HG02852 (cell line): Measurements from ENCODE around the gene ABCA1.
"Not testable (repeated sequence)": the region's sequence is repeated elsewhere in the genome, so short reads cannot be mapped to it uniquely, and the experiment has no call there.

ENCODE experiments used
- ATAC-seq: cut with Tn5 transposase; IDR thresholded peaks from one replicate; pipeline ENCODE4 v1.9.1; 2021; ENCODE audit warnings: mild to moderate bottlenecking, moderate library complexity; ENCODE audit not compliant: unreplicated experiment

The ABCA1 gene

DNA sequence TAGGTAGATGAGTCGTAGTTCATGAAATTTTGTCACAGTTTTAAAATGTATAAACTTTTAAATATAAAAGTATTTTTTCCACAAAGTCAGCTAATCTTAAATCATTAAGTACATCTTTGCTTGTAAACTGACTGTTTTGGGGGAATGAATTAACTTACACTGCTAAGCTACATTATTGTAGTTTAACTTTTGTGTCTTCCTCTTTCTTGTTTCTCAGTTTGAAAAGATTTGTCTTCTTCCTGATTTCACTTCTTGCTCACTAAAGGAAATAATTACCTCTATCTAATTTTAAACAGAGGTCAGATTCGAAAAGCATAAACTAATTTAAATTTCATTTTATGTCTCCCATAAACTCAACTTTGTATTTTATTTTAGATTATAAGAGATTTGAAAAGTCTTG is 158.3 kb downstream of the ABCA1 start:
- ATAC-seq, result no peak

DNA sequence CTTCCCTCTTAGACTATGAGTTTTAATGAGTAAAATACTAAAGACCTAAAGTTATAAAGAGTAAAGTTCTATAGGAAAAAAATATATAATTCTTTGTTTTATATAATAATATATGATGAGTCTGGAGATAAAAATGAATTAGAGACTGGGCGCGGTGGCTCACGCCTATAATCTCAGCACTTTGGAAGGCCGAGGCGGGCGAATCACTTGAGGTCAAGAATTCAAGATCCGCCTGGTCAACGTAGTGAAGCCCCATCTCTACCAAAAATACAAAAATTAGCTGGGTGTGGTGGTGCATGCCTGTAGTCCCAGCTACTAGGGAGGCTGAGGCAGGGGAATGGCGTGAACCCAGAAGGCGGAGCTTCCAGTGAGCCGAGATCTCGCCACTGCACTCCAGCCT is 158.9 kb downstream of the ABCA1 start:
- not testable (repeated sequence) for ATAC-seq

DNA sequence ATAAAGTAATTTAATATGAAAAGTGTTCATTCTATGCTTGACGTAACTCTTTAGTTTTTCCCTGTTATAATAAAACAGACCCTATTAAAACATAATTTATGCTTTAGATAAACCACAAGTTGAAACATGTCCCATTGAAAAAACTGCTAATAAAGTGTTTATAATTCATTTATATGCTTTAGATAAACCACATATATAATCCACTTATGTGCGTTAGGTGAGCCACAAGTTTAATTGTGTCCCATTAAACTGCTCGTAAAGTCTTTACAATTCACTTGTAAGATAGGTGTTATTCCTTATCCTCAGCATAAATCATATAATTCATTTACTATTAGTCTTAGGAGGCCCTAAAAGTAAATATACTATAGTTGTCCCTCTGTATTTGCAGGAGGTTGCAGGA is 160.4 kb downstream of the ABCA1 start:
- ATAC-seq, result no peak

DNA sequence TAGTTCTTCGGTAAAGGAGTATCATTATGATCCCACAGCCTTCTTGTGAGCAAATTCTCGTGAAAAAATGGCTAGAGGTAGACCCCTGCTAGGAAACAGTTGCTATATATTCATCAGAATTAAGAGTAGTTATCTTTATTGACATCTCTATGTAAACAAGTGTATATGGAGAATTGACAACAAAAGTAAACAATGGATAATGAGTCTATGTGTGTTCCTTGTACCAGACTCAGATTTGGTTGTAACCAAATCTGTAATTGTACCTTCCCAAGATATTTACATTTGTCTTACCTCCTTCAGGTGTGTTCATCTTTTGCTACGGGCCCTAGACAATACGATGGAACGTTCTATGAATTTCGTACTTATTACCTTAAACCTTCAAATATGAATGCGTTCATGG is 161.9 kb downstream of the ABCA1 start:
- ATAC-seq, result no peak

DNA sequence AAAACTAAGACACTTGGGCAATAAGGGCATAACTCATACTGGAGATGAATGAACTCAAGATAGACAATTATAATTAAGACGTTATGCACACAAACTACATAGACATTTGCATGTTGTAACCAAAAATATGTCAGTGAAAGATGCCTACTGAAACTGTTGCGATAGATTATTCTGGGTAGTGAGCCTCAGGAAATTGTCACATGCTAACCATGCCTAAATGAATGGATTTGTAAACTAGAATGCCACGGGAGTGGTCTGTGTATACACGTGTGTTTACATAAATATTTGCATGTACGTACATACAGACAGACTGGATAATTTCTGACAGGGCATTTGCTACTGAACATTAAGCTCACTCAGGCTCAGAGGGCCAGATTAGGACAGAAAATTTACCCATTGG is 162.8 kb downstream of the ABCA1 start:
- no peak for ATAC-seq

DNA sequence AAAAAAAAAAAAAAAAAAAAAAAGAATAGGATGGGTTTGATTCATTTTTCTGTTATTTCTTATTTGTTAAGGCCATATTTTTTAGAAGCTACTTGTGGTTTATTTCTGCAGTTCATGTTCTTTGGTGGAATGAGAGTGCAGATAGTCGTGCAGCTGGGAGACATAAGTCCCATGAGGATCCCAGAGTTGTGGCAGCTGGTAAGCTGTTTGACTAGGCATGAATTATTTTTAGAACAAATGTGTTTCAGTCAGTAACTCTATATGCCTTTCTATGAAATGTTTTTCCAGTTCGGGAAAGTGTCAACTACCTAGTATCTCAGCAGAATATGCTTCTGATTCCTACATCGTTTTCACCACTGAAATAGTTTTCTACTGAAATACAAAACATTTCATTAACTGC is 169.0 kb downstream of the ABCA1 start:
- ATAC-seq, result no peak

DNA sequence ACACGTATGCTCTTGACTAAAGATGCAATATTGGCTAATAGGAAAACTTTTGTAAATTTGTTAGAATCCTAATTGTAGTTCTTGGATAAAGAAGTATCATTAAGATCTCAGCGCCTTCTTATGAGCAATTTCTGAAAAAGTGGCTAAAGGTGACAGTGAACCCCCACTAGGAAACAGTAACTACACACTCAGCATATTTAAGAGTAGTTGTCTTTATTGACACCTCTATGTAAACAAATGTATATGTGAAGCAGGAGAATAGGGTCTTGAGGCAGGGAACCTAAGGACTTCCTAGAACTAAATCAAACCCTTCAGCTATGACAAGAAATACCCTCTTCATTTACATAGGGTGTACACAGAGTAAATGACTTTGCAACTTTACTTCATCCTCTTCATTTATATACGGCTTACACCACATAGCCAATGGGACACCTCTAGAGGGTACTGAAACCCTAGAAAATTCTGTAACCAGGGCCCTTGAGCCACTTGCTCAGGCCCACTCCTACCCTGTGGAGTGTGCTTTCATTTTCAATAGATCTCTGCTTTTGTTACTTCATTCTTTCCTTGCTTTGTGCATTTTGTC is 177.7 kb downstream of the ABCA1 start:
- peak; percentile 17 for ATAC-seq

DNA sequence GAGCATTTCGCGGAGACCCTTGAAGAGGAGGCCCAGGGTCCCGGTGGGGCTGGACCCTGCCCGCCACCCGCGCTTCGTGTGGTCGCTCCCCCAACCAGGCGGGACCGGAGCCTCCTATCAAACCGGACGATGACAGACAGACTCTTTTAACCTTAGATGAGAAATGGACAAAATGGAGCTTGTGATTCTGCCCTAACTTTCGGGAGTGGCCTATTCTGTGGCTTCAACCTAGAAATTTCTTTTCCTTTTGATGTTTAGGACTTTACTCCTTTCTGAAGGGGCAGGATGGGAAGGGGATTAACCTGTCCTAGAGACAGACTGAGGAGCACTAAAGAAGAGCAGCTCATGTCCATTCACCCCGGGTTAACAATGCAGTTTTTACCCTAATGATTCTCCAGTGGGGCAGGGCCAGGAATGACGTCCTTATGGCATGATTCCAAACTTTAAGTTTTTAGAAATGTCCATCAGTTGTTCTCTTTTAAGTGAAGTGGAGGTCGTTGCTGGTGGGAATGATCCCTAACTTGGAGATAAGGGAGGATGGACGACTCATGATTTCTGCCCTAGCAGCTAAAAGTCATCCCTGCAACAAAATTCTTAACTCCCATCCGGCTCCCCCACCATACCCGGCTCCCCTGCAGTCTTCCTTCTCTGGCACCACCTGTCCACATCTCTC is 179.5 kb downstream of the ABCA1 start:
- ATAC-seq, result peak; percentile 2

DNA sequence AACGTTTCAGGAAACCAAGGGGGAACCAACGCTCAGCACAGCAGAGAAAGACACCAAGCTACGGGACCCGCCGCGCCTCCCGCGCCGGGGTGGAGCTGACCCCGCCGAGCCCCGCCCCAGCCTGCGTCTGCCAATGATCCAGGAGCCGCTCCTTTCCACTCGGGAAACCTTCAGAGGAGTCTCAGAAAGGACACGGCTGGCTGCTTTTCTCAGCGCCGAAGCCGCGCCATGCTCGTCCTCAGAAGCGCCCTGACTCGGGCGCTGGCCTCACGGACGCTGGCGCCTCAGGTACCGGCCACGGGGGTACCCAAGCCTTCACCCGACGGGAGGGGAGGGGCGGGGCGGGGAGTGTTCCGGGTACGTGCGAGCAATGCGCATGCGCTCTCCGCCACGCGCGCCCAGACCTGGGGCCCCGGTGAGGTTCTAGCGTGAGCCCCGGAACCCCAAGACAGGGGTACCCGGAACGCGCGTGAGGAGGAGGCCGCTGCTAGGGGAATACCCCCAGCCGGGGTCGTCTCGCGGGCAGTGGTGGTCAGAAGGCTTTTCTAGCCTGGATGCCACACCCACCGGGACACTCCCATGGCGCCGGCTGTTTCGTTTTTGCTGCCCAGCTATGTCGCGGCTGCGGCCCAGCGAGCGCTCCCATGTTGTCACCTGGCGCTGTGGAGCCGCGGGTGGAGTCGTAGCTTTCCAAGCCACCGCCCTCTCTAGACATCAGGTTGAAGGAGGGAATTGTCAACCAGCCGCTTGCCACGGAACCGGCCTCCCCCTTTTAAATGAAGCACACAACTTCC is 180.2 kb downstream of the ABCA1 start, which contains the start of gene NIPSNAP3A:
NIPSNAP3A (plus strand) TSS at position 119 of the 794 bp plus-strand sequence; CDS start at position 229, 110 bp downstream.
- peak; percentile 87 for ATAC-seq

DNA sequence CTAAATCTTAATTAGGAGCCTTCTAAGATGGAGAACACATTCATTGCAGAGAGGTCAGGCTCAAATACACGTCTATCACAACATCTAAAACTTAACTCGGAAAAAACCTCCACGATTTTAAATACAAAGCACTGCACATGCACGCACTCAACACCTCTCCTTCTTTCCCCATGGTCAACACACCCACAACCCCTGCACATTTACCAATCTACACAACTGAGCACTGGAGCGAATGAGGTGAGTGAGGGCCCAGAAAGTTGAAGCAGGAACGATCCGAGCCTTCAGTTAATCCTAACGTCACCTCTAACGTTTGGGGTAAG is 180.8 kb downstream of the ABCA1 start:
- peak; percentile 30 for ATAC-seq

DNA sequence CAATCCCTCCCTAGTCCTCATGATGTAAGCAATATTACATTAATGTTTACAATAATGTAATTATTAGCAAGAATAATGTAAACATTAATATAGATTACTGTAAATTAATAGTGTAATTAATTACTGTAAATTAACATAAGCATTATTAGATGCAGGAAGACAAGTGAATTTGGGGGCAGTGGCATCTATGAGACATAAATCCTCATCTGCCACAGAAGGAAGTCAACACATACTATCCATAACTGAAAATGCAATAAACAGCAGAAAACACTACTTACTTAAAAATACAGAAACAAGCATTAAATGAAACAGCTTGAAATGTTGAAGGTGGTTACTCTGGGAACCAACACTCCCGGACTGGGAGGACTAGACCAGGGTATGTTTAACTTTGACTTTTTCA is 181.2 kb downstream of the ABCA1 start:
- no peak for ATAC-seq

DNA sequence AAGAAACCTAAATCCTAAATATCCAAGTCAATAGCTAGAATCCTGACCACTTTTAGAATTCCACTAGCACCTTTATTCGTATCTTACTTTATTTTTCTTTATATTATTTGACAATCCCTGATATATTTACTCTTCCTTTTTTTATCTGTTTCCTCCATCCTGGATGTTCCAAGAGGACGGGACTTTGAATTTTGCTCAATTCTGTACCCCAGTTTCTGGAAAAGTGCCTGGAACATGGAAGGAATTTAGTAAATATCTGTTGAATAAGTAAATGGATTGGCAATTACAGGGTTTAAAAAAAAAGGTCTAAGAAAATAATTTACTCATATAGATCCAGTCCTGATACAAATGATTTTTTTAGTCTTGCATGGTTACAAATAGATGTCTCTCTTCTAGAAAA is 181.7 kb downstream of the ABCA1 start:
- no peak for ATAC-seq

DNA sequence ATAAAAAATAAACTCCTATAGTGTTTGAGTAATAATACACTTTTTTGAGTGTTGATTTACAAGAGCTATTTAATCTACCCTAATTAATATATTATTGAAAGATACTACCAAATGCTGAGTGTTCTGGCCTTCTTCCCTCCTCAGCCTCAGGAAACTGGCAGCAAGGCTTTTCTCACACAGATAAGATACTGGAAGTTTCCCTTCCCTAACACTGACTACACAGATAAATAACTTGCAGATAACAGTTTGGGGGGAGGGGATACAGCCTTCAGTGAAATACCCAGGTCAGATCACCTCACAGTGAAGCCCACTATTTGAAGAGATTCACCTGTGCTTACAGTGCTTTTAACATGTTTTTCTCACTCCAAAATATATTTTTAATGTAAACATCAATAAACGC is 182.1 kb downstream of the ABCA1 start:
- ATAC-seq, result no peak

DNA sequence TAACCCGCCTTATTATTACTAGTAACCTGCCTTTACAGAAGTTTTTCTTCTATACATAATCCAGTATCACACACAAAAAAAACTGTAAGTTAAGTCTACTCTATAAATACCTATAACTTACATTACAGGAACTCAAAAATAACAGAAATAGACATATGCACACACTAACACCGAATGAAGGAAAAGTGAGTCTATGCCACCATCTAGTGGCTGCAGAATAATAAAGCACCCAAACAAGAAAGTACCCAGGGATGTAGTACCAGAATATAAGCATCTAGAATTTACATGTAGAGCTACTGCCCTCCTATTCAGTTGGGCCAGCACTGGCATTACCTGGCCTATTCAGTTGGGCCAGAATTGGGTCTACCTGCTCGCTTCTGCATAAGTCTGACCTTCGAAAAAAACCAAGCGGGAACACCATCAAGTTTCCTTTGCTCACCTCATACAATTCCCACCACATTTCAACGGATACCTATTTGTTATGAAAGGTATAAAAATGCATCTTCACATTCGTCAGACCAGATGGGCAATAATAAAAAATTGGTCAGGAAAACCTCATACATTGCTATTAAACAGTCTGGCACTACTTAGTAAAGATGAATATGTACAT is 184.5 kb downstream of the ABCA1 start:
- ATAC-seq, result peak; percentile 33

DNA sequence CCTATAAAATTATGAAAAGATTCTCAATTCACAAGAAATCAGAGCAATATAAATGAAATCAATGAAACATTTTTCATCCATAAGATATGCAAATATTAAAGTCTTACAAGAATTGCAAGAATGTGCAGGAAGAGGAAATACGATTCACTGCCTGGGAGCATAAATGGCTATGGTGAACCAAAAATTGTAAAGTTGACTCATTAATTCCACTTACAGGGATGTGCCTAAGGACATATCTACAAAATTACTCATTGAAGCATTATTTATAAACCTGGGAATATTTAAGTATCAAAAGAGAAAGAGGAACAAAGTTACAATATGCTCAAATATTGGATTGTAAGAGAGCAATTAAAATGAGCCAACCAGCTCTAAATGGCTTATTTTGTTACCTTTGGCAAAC is 187.3 kb downstream of the ABCA1 start:
- ATAC-seq, result no peak

DNA sequence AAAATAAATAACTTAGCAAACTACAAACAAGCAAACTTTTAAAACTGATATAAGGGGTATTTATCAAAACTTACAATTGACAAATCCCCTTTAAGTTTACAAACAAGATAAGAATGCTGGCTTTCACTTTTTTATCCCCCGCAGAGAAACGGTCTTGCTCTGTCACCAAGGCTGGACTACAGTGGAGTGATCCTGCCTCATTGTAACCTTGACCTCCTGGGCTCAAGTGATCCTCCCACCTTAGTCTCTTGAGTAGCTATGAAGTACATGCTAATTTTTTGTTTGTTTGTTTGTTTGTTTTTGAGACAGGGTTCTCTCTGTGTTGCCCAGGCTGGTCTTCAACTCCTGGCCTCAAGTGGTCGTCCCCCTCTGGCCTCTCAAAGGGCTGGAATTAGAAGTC is 189.5 kb downstream of the ABCA1 start:
- no peak for ATAC-seq
